WTC11 (cell line): ENCODE results near the gene NRAP. TPM values are rescaled to one million over a fixed set of nuclear protein-coding genes. Genes with fewer than 3 reads are reported as not detected.

Experiments used
- ATAC-seq: fragments of 200-7000 bp; cut with Tn5 transposase; 2 replicates; pipeline ENCODE4 v1.10.0; 2021; ENCODE audit warnings: mild to moderate bottlenecking, moderate library complexity
- CTCF ChIA-PET: fragments of 300-600 bp; sonication (Branson Sonifier 250); formaldehyde crosslinking; loops from one replicate; lab custom pipeline; 2021; ENCODE audit warnings: antibody characterized with exemption; lab: Charles Lee
- POLR2A ChIA-PET: fragments of 350-600 bp; sonication (Branson Sonifier 250); formaldehyde crosslinking; loops from one replicate; lab custom pipeline; 2021; ENCODE audit warnings: antibody characterized with exemption; lab: Charles Lee
- DNase-seq: peaks from one replicate; pipeline ENCODE4 v3.0.0; 2021; ENCODE audit warnings: low spot score
- H3K27ac Mint-ChIP-seq: 2 replicates; pipeline ENCODE4 v1.8.0; 2021; ENCODE audit warnings: mixed read lengths
- H3K27me3 Mint-ChIP-seq: 2 replicates; pipeline ENCODE4 v1.8.0; 2021; ENCODE audit warnings: low read depth, mild to moderate bottlenecking, moderate library complexity, mixed read lengths
- H3K36me3 Mint-ChIP-seq: 2 replicates; pipeline ENCODE4 v1.8.0; 2021; ENCODE audit warnings: mixed read lengths
- H3K4me1 Mint-ChIP-seq: 2 replicates; pipeline ENCODE4 v1.8.0; 2022; ENCODE audit warnings: mixed read lengths
- H3K4me3 Mint-ChIP-seq: 2 replicates; pipeline ENCODE4 v1.8.0; 2021; ENCODE audit warnings: mild to moderate bottlenecking, moderate library complexity, mixed read lengths
- H3K9me3 Mint-ChIP-seq: 2 replicates; pipeline ENCODE4 v1.8.0; 2021; ENCODE audit warnings: mixed read lengths
- ATF1 ChIP-seq: sonication (generic); formaldehyde crosslinking; IDR thresholded peaks from 2 replicates; pipeline ENCODE4 v1.8.1; 2023; ENCODE audit warnings: mild to moderate bottlenecking, moderate library complexity, missing genetic modification reagents
- ATF3 ChIP-seq: sonication (generic); formaldehyde crosslinking; conservative IDR thresholded peaks from 2 replicates; pipeline ENCODE4 v1.8.1; 2022; ENCODE audit warnings: mild to moderate bottlenecking, missing genetic modification reagents
- CBFB ChIP-seq: sonication (generic); formaldehyde crosslinking; IDR thresholded peaks from 2 replicates; pipeline ENCODE4 v1.8.1; 2022; ENCODE audit warnings: mild to moderate bottlenecking, low read depth, missing genetic modification reagents
- CREM ChIP-seq: sonication (generic); formaldehyde crosslinking; IDR thresholded peaks from 2 replicates; pipeline ENCODE4 v1.8.1; 2022; ENCODE audit warnings: mild to moderate bottlenecking, missing genetic modification reagents, moderate library complexity
- ELF4 ChIP-seq: sonication (generic); formaldehyde crosslinking; IDR thresholded peaks from 2 replicates; pipeline ENCODE4 v1.8.1; 2022; ENCODE audit warnings: low read depth, mild to moderate bottlenecking, moderate library complexity, missing genetic modification reagents
- EMX1 ChIP-seq: fragments of 250-450 bp; sonication (Bioruptor Pico); IDR thresholded peaks from 2 replicates; pipeline ENCODE4 v1.8.0; 2021; ENCODE audit warnings: mild to moderate bottlenecking
- FOXJ3 ChIP-seq: sonication (generic); formaldehyde crosslinking; IDR thresholded peaks from 2 replicates; pipeline ENCODE4 v1.9.0; 2021; ENCODE audit warnings: missing genetic modification reagents, mild to moderate bottlenecking, borderline replicate concordance
- GABPB1 ChIP-seq: sonication (generic); formaldehyde crosslinking; IDR thresholded peaks from 2 replicates; pipeline ENCODE4 v1.8.1; 2023; ENCODE audit warnings: mild to moderate bottlenecking, missing genetic modification reagents
- GRHL2 ChIP-seq: fragments of 250-450 bp; sonication (Bioruptor Pico); IDR thresholded peaks from 2 replicates; pipeline ENCODE4 v1.8.0; 2022; ENCODE audit warnings: mild to moderate bottlenecking, moderate library complexity; ENCODE audit not compliant: insufficient replicate concordance, severe bottlenecking
- MLX ChIP-seq: sonication (generic); formaldehyde crosslinking; IDR thresholded peaks from 2 replicates; pipeline ENCODE4 v1.8.1; 2023; ENCODE audit warnings: mild to moderate bottlenecking, missing genetic modification reagents, moderate library complexity
- OVOL2 ChIP-seq: fragments of 250-450 bp; sonication (Bioruptor Pico); IDR thresholded peaks from 2 replicates; pipeline ENCODE4 v1.9.0; 2021; ENCODE audit warnings: mild to moderate bottlenecking, borderline replicate concordance
- SMAD4 ChIP-seq: sonication (generic); formaldehyde crosslinking; IDR thresholded peaks from 2 replicates; pipeline ENCODE4 v1.8.0; 2022; ENCODE audit warnings: mild to moderate bottlenecking, missing genetic modification reagents
- SP1 ChIP-seq: sonication (generic); formaldehyde crosslinking; conservative IDR thresholded peaks from 2 replicates; pipeline ENCODE4 v1.8.1; 2022; ENCODE audit warnings: missing genetic modification reagents
- TCF7 ChIP-seq: sonication (generic); formaldehyde crosslinking; IDR thresholded peaks from 2 replicates; pipeline ENCODE4 v1.8.0; 2022; ENCODE audit warnings: mild to moderate bottlenecking, low read depth, missing genetic modification reagents, moderate library complexity
- USF2 ChIP-seq: sonication (generic); formaldehyde crosslinking; IDR thresholded peaks from 2 replicates; pipeline ENCODE4 v1.8.1; 2023; ENCODE audit warnings: mild to moderate bottlenecking, missing genetic modification reagents, moderate library complexity
- ZMAT4 ChIP-seq: fragments of 250-450 bp; sonication (Bioruptor Pico); IDR thresholded peaks from 2 replicates; pipeline ENCODE4 v1.9.0; 2021; ENCODE audit warnings: mild to moderate bottlenecking
- ZNF671 ChIP-seq: fragments of 250-450 bp; sonication (Bioruptor Pico); IDR thresholded peaks from 2 replicates; pipeline ENCODE4 v1.8.0; 2021; ENCODE audit warnings: mild to moderate bottlenecking
- ZSCAN18 ChIP-seq: fragments of 250-450 bp; sonication (Bioruptor Pico); IDR thresholded peaks from 2 replicates; pipeline ENCODE4 v2.1.2; 2022; ENCODE audit warnings: mild to moderate bottlenecking, moderate library complexity
- total RNA-seq: library from RNA; stranded (reverse); gene quantifications from 3 replicates; pipeline ENCODE4 v1.2.3, GENCODE V29; 2021
- TF ChIP-seq, protein P1 (sequence below): sonication (generic); formaldehyde crosslinking; IDR thresholded peaks from 2 replicates; pipeline ENCODE4 v1.8.1; 2023; ENCODE audit warnings: mild to moderate bottlenecking, missing genetic modification reagents
- TF ChIP-seq, protein P2 (sequence below): sonication (generic); formaldehyde crosslinking; IDR thresholded peaks from 2 replicates; pipeline ENCODE4 v1.8.1; 2022; ENCODE audit warnings: low read depth, mild to moderate bottlenecking, moderate library complexity, missing genetic modification reagents, borderline replicate concordance
- TF ChIP-seq, protein P3 (sequence below): sonication (generic); formaldehyde crosslinking; IDR thresholded peaks from 2 replicates; pipeline ENCODE4 v1.8.1; 2022; ENCODE audit warnings: missing genetic modification reagents, borderline replicate concordance

The NRAP gene
- total RNA-seq, 1 experiment from 2014 or later, result not detected

- H3K4me3 Mint-ChIP-seq, result no peak overlapping the region
- no peak overlapping the region for H3K27ac Mint-ChIP-seq
- peaks cover 10% of the 10 kb centered on the region for H3K9me3 Mint-ChIP-seq
- ChIA-PET CTCF (interaction anchor here (1.0 kb wide), 1 partner anchor 28 kb away, joined by 3 read pairs; no protein-coding TSS in a partner anchor), POLR2A (no interaction called here)
- no peaks in the 10 kb centered on the region for H3K4me1 Mint-ChIP-seq
- no peak for DNase-seq
- ATAC-seq, result no peak
- TF ChIP-seq GRHL2 (CRISPR knock-in tag) (no peak), CREM (CRISPR knock-in tag) (no peak), ZNF671 (CRISPR knock-in tag) (no peak)
- no peaks in the 10 kb centered on the region for H3K36me3 Mint-ChIP-seq
- no peaks in the 10 kb centered on the region; the same call in 1 of the 2 replicates for H3K27me3 Mint-ChIP-seq
Observed at GRCh38 chr10:113651021-113651420, 12.8 kb downstream of the NRAP start.

DNA sequence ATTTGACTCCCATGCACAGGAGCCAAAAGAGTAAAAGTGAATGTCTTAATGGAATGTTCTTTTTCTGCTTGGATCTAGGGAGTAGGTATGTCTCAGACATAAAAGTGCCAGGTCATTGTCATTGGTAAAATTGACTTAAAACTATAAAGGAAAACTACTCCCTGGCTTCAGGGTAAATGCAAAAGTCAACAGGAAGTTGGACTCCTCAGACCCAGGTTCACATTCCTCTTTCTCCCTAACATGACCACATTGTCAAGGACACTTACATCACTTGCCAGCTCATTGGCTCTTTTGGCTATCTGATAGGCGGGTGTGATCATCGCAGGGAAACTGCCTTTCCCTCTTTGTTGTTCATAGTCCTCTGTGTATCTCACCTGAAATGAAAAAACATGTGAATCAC, 13.7 kb downstream of the NRAP start:
- ATAC-seq (no peak), DNase-seq (no peak)
- H3K4me1 Mint-ChIP-seq, result no peaks in the 10 kb centered on the region
- H3K9me3 Mint-ChIP-seq, result peaks cover 10% of the 10 kb centered on the region
- ChIA-PET CTCF (no interaction called here), POLR2A (no interaction called here)
- H3K4me3 Mint-ChIP-seq, result no peak overlapping the region
- no peaks in the 10 kb centered on the region; the same call in 1 of the 2 replicates for H3K27me3 Mint-ChIP-seq
- H3K27ac Mint-ChIP-seq, result no peak overlapping the region
- H3K36me3 Mint-ChIP-seq, result no peaks in the 10 kb centered on the region
- TF ChIP-seq ZSCAN18 (no peak), GABPB1 (CRISPR knock-in tag) (peak; percentile 41; the same call in 1 of the 2 replicates)

DNA sequence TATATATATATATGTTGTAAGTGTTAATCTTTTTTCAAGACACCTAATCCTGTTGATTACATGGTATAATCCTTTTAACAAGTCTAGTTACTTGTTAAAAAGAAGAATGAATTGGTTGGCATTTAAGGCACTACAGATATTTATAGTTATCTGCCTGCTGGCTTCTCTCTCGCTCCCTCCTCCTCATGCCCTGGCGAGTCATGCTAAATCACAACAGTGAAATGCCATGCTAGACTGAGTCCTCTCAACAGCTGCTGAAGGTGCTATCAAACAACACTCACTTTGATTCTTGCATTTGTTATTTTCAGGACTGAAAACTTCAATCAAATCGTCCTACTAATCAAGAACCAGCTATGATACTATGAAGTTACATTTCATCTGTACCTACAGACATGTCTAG, 15.4 kb downstream of the NRAP start:
- no peak overlapping the region for H3K27ac Mint-ChIP-seq
- H3K4me3 Mint-ChIP-seq, result no peak overlapping the region
- ChIA-PET CTCF (no interaction called here), POLR2A (no interaction called here)
- DNase-seq (no peak), ATAC-seq (no peak)
- peaks cover 10% of the 10 kb centered on the region for H3K9me3 Mint-ChIP-seq
- peaks cover 4% of the 10 kb centered on the region; the same call in 1 of the 2 replicates for H3K4me1 Mint-ChIP-seq
- no peaks in the 10 kb centered on the region for H3K36me3 Mint-ChIP-seq
- H3K27me3 Mint-ChIP-seq, result no peaks in the 10 kb centered on the region; the same call in 1 of the 2 replicates
- TF ChIP-seq SMAD4 (no peak), OVOL2 (CRISPR knock-in tag) (no peak), CBFB (CRISPR knock-in tag) (no peak), SP1 (CRISPR knock-in tag) (no peak), EMX1 (no peak), FOXJ3 (no peak), ZMAT4 (CRISPR knock-in tag) (no peak), ATF3 (CRISPR knock-in tag) (no peak), MLX (CRISPR knock-in tag) (no peak), ATF1 (CRISPR knock-in tag) (no peak), TCF7 (CRISPR knock-in tag) (no peak), ELF4 (no peak), USF2 (CRISPR knock-in tag) (no peak)
- TF ChIP-seq, protein P1, sequence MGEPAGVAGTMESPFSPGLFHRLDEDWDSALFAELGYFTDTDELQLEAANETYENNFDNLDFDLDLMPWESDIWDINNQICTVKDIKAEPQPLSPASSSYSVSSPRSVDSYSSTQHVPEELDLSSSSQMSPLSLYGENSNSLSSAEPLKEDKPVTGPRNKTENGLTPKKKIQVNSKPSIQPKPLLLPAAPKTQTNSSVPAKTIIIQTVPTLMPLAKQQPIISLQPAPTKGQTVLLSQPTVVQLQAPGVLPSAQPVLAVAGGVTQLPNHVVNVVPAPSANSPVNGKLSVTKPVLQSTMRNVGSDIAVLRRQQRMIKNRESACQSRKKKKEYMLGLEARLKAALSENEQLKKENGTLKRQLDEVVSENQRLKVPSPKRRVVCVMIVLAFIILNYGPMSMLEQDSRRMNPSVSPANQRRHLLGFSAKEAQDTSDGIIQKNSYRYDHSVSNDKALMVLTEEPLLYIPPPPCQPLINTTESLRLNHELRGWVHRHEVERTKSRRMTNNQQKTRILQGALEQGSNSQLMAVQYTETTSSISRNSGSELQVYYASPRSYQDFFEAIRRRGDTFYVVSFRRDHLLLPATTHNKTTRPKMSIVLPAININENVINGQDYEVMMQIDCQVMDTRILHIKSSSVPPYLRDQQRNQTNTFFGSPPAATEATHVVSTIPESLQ (CRISPR knock-in tag), result no peak
- TF ChIP-seq, protein P2, sequence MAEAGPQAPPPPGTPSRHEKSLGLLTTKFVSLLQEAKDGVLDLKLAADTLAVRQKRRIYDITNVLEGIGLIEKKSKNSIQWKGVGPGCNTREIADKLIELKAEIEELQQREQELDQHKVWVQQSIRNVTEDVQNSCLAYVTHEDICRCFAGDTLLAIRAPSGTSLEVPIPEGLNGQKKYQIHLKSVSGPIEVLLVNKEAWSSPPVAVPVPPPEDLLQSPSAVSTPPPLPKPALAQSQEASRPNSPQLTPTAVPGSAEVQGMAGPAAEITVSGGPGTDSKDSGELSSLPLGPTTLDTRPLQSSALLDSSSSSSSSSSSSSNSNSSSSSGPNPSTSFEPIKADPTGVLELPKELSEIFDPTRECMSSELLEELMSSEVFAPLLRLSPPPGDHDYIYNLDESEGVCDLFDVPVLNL, result no peak
- TF ChIP-seq, protein P3, sequence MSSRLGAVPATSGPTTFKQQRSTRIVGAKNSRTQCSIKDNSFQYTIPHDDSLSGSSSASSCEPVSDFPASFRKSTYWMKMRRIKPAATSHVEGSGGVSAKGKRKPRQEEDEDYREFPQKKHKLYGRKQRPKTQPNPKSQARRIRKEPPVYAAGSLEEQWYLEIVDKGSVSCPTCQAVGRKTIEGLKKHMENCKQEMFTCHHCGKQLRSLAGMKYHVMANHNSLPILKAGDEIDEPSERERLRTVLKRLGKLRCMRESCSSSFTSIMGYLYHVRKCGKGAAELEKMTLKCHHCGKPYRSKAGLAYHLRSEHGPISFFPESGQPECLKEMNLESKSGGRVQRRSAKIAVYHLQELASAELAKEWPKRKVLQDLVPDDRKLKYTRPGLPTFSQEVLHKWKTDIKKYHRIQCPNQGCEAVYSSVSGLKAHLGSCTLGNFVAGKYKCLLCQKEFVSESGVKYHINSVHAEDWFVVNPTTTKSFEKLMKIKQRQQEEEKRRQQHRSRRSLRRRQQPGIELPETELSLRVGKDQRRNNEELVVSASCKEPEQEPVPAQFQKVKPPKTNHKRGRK (CRISPR knock-in tag), result no peak
